ENCODE results near the gene NOTCH2. TPM values are rescaled to one million over a fixed set of nuclear protein-coding genes. Genes with fewer than 3 reads are reported as not detected.
A peak's percentile ranks its signal among the peaks of the same experiment; 100 is the strongest.

The NOTCH2 gene
- total RNA-seq, 1 donor from 2014 or later = 88.0 TPM

- Mint-ChIP-seq H3K36me3 (ENCODE audit: low read depth) (peaks cover 86% of the 10 kb centered on the region), H3K4me3 (ENCODE audit: low read depth) (no peak overlapping the region), H3K27ac (peak overlapping the region; percentile 8), H3K9me3 (no peaks in the 10 kb centered on the region), H3K4me1 (ENCODE audit: low read depth) (no peaks in the 10 kb centered on the region), H3K27me3 (ENCODE audit: low read depth) (no peaks in the 10 kb centered on the region)
- no peak for DNase-seq (ENCODE audit: low spot score)
- intact Hi-C loops (cut with micrococcal nuclease) = no loop called here
These were observed 152.0 kb downstream of the NOTCH2 start for GRCh38 chr1:119917304-119918055.

GRCh38 chr1:119915517-119915916, 153.9 kb downstream of the NOTCH2 start:
- H3K4me1 Mint-ChIP-seq (ENCODE audit: low read depth) = no peaks in the 10 kb centered on the region
- no peaks in the 10 kb centered on the region for H3K9me3 Mint-ChIP-seq
- H3K27me3 Mint-ChIP-seq (ENCODE audit: low read depth) = no peaks in the 10 kb centered on the region
- H3K4me3 Mint-ChIP-seq (ENCODE audit: low read depth) = no peak overlapping the region
- no peak for DNase-seq (ENCODE audit: low spot score)
- intact Hi-C loops (cut with micrococcal nuclease) = no loop called here
- peaks cover 72% of the 10 kb centered on the region for H3K36me3 Mint-ChIP-seq (ENCODE audit: low read depth)
- no peak overlapping the region for H3K27ac Mint-ChIP-seq

GRCh38 chr1:119914071-119914470, 155.4 kb downstream of the NOTCH2 start:
- H3K4me3 Mint-ChIP-seq (ENCODE audit: low read depth) = no peak overlapping the region
- no peaks in the 10 kb centered on the region for H3K27me3 Mint-ChIP-seq (ENCODE audit: low read depth)
- peaks cover 62% of the 10 kb centered on the region for H3K36me3 Mint-ChIP-seq (ENCODE audit: low read depth)
- H3K27ac Mint-ChIP-seq = no peak overlapping the region
- DNase-seq (ENCODE audit: low spot score) = no peak
- intact Hi-C loops (cut with micrococcal nuclease) = no loop called here
- no peaks in the 10 kb centered on the region for H3K4me1 Mint-ChIP-seq (ENCODE audit: low read depth)
- H3K9me3 Mint-ChIP-seq = no peaks in the 10 kb centered on the region

GRCh38 chr1:119912963-119913362, 156.5 kb downstream of the NOTCH2 start:
- intact Hi-C loops (cut with micrococcal nuclease) = no loop called here
- Mint-ChIP-seq H3K9me3 (no peaks in the 10 kb centered on the region), H3K27me3 (ENCODE audit: low read depth) (no peaks in the 10 kb centered on the region), H3K36me3 (ENCODE audit: low read depth) (peaks cover 53% of the 10 kb centered on the region), H3K27ac (no peak overlapping the region), H3K4me1 (ENCODE audit: low read depth) (no peaks in the 10 kb centered on the region), H3K4me3 (ENCODE audit: low read depth) (no peak overlapping the region)
- no peak for DNase-seq (ENCODE audit: low spot score)

- H3K9me3 Mint-ChIP-seq = no peaks in the 10 kb centered on the region
These were observed 157.7 kb downstream of the NOTCH2 start for GRCh38 chr1:119911775-119912174.

GRCh38 chr1:119910618-119911017, 158.8 kb downstream of the NOTCH2 start:
- DNase-seq (ENCODE audit: low spot score) = no peak
- Mint-ChIP-seq H3K27me3 (ENCODE audit: low read depth) (peaks cover 8% of the 10 kb centered on the region), H3K9me3 (peaks cover 4% of the 10 kb centered on the region), H3K4me3 (ENCODE audit: low read depth) (no peak overlapping the region), H3K27ac (no peak overlapping the region), H3K4me1 (ENCODE audit: low read depth) (no peaks in the 10 kb centered on the region), H3K36me3 (ENCODE audit: low read depth) (peaks cover 32% of the 10 kb centered on the region)
- intact Hi-C loops (cut with micrococcal nuclease) = no loop called here

More at GRCh38 chr1:119911775-119912174, 157.7 kb downstream of the NOTCH2 start:
- H3K27me3 Mint-ChIP-seq (ENCODE audit: low read depth) = peaks cover under 1% of the 10 kb centered on the region
- DNase-seq (ENCODE audit: low spot score) = no peak
- no peak overlapping the region for H3K27ac Mint-ChIP-seq
- H3K4me3 Mint-ChIP-seq (ENCODE audit: low read depth) = no peak overlapping the region
- H3K4me1 Mint-ChIP-seq (ENCODE audit: low read depth) = no peaks in the 10 kb centered on the region
- intact Hi-C loops (cut with micrococcal nuclease) = no loop called here
- peaks cover 43% of the 10 kb centered on the region for H3K36me3 Mint-ChIP-seq (ENCODE audit: low read depth)

GRCh38 chr1:119909890-119910596, 159.4 kb downstream of the NOTCH2 start:
- peaks cover 4% of the 10 kb centered on the region for H3K9me3 Mint-ChIP-seq

GRCh38 chr1:119908661-119909060, 160.8 kb downstream of the NOTCH2 start:
- no peaks in the 10 kb centered on the region for H3K4me1 Mint-ChIP-seq (ENCODE audit: low read depth)
- peaks cover 15% of the 10 kb centered on the region for H3K36me3 Mint-ChIP-seq (ENCODE audit: low read depth)
- peaks cover 16% of the 10 kb centered on the region for H3K27me3 Mint-ChIP-seq (ENCODE audit: low read depth)
- H3K27ac Mint-ChIP-seq = no peak overlapping the region
- DNase-seq (ENCODE audit: low spot score) = no peak
- intact Hi-C loops (cut with micrococcal nuclease) = no loop called here
- no peak overlapping the region for H3K4me3 Mint-ChIP-seq (ENCODE audit: low read depth)
- H3K9me3 Mint-ChIP-seq = peaks cover 4% of the 10 kb centered on the region

More at GRCh38 chr1:119909890-119910596, 159.4 kb downstream of the NOTCH2 start:
- DNase-seq (ENCODE audit: low spot score) = no peak
- Mint-ChIP-seq H3K27ac (no peak overlapping the region), H3K4me1 (ENCODE audit: low read depth) (no peaks in the 10 kb centered on the region), H3K36me3 (ENCODE audit: low read depth) (peaks cover 26% of the 10 kb centered on the region), H3K4me3 (ENCODE audit: low read depth) (no peak overlapping the region), H3K27me3 (ENCODE audit: low read depth) (peaks cover 10% of the 10 kb centered on the region)
- intact Hi-C loops (cut with micrococcal nuclease) = no loop called here

- peaks cover 25% of the 10 kb centered on the region for H3K27me3 Mint-ChIP-seq (ENCODE audit: low read depth)
- H3K9me3 Mint-ChIP-seq = peaks cover 4% of the 10 kb centered on the region
- no peak overlapping the region for H3K27ac Mint-ChIP-seq
- no peak for DNase-seq (ENCODE audit: low spot score)
- no peaks in the 10 kb centered on the region for H3K36me3 Mint-ChIP-seq (ENCODE audit: low read depth)
- intact Hi-C loops (cut with micrococcal nuclease) = no loop called here
- H3K4me1 Mint-ChIP-seq (ENCODE audit: low read depth) = no peaks in the 10 kb centered on the region
- H3K4me3 Mint-ChIP-seq (ENCODE audit: low read depth) = no peak overlapping the region
These were observed 162.4 kb downstream of the NOTCH2 start for GRCh38 chr1:119906927-119907652.

GRCh38 chr1:119903443-119903835, 166.0 kb downstream of the NOTCH2 start:
- no peak overlapping the region for H3K4me3 Mint-ChIP-seq (ENCODE audit: low read depth)
- intact Hi-C loops (cut with micrococcal nuclease) = no loop called here
- H3K27ac Mint-ChIP-seq = no peak overlapping the region
- DNase-seq (ENCODE audit: low spot score) = no peak
- no peaks in the 10 kb centered on the region for H3K4me1 Mint-ChIP-seq (ENCODE audit: low read depth)
- H3K36me3 Mint-ChIP-seq (ENCODE audit: low read depth) = no peaks in the 10 kb centered on the region
- peaks cover 4% of the 10 kb centered on the region for H3K9me3 Mint-ChIP-seq
- H3K27me3 Mint-ChIP-seq (ENCODE audit: low read depth) = peaks cover 37% of the 10 kb centered on the region

GRCh38 chr1:119902775-119903442, 166.6 kb downstream of the NOTCH2 start:
- H3K27me3 Mint-ChIP-seq (ENCODE audit: low read depth) = peaks cover 37% of the 10 kb centered on the region
- H3K27ac Mint-ChIP-seq = no peak overlapping the region
- no peak overlapping the region for H3K4me3 Mint-ChIP-seq (ENCODE audit: low read depth)
- H3K4me1 Mint-ChIP-seq (ENCODE audit: low read depth) = no peaks in the 10 kb centered on the region
- H3K9me3 Mint-ChIP-seq = peaks cover 4% of the 10 kb centered on the region
- no peaks in the 10 kb centered on the region for H3K36me3 Mint-ChIP-seq (ENCODE audit: low read depth)
- intact Hi-C loops (cut with micrococcal nuclease) = no loop called here
- DNase-seq (ENCODE audit: low spot score) = no peak

GRCh38 chr1:119898981-119899720, 170.3 kb downstream of the NOTCH2 start:
- no peaks in the 10 kb centered on the region for H3K9me3 Mint-ChIP-seq

More at GRCh38 chr1:119898981-119899720, 170.3 kb downstream of the NOTCH2 start:
- Mint-ChIP-seq H3K36me3 (ENCODE audit: low read depth) (no peaks in the 10 kb centered on the region), H3K27ac (no peak overlapping the region), H3K4me3 (ENCODE audit: low read depth) (no peak overlapping the region), H3K27me3 (ENCODE audit: low read depth) (peaks cover 33% of the 10 kb centered on the region), H3K4me1 (ENCODE audit: low read depth) (peaks cover 3% of the 10 kb centered on the region)
- no peak for DNase-seq (ENCODE audit: low spot score)
- intact Hi-C loops (cut with micrococcal nuclease) = no loop called here

All from activated T-helper 2 cell treated with anti-CD3 and anti-CD28 coated beads, Interferon-gamma antibody, Interleukin-2, Interleukin-4, amounts not matched to agents 10 μg/mL and 5 μg/mL and 100 μg/mL, durations not matched to agents 14 hours and 24 hours and 36 hours (primary cell).